H9 (cell line): ENCODE data around the gene FAM228A. TPM values are rescaled to one million over a fixed set of nuclear protein-coding genes. Genes with fewer than 3 reads are reported as not detected.

ENCODE experiments used
- DNase-seq: peaks from one replicate; pipeline ENCODE4 v3.0.0-alpha.2; 2017
- H2AFZ ChIP-seq: one replicate; pipeline ENCODE4 v1.6.1; 2013; ENCODE audit warnings: mild to moderate bottlenecking, low read length, control low read depth, moderate library complexity
- H2AK5ac ChIP-seq: 2 replicates; pipeline ENCODE4 v1.6.1; 2013; ENCODE audit warnings: low read length, control low read depth, mixed read lengths; ENCODE audit not compliant: insufficient read length
- H2BK120ac ChIP-seq: one replicate; pipeline ENCODE4 v1.6.1; 2013; ENCODE audit warnings: low read depth, mild to moderate bottlenecking, low read length, control low read depth, inconsistent platforms; ENCODE audit not compliant: poor library complexity, severe bottlenecking
- H2BK12ac ChIP-seq: 2 replicates; pipeline ENCODE4 v1.6.1; 2013; ENCODE audit warnings: low read length, control low read depth, mixed read lengths, low read depth; ENCODE audit not compliant: insufficient read length
- H2BK15ac ChIP-seq: 2 replicates; pipeline ENCODE4 v1.6.1; 2013; ENCODE audit warnings: low read depth, low read length, control low read depth
- H2BK20ac ChIP-seq: one replicate; pipeline ENCODE4 v1.6.1; 2013; ENCODE audit warnings: low read depth, mild to moderate bottlenecking, low read length, control low read depth, inconsistent platforms; ENCODE audit not compliant: poor library complexity, severe bottlenecking
- H2BK5ac ChIP-seq: 2 replicates; pipeline ENCODE4 v1.6.1; 2013; ENCODE audit warnings: low read length, control low read depth, mixed read lengths; ENCODE audit not compliant: insufficient read length
- H3K14ac ChIP-seq: 2 replicates; pipeline ENCODE4 v1.6.1; 2013; ENCODE audit warnings: low read length, control low read depth; ENCODE audit not compliant: insufficient read depth
- H3K18ac ChIP-seq: 2 replicates; pipeline ENCODE4 v1.6.1; 2013; ENCODE audit warnings: low read depth, mild to moderate bottlenecking, mixed read lengths, low read length, control low read depth; ENCODE audit not compliant: insufficient read length
- H3K23ac ChIP-seq: 2 replicates; pipeline ENCODE4 v1.6.1; 2013; ENCODE audit warnings: low read length, control low read depth, mixed read lengths, low read depth; ENCODE audit not compliant: insufficient read length
- H3K23me2 ChIP-seq: 2 replicates; pipeline ENCODE4 v1.6.1; 2013; ENCODE audit warnings: low read depth, mild to moderate bottlenecking, mixed read lengths, low read length, control low read depth; ENCODE audit not compliant: insufficient read length, poor library complexity, severe bottlenecking
- H3K27ac ChIP-seq: 2 replicates; pipeline ENCODE4 v1.5.1; 2013; ENCODE audit warnings: low read length, control low read depth, mixed read lengths, low read depth; ENCODE audit not compliant: insufficient read length
- H3K27me3 ChIP-seq: 2 replicates; pipeline ENCODE4 v1.6.1; 2013; ENCODE audit warnings: low read length, control low read depth, inconsistent platforms; ENCODE audit not compliant: insufficient read depth
- H3K4ac ChIP-seq: 2 replicates; pipeline ENCODE4 v1.6.1; 2013; ENCODE audit warnings: low read depth, mild to moderate bottlenecking, control low read depth, inconsistent platforms, low read length, moderate library complexity
- H3K4me1 ChIP-seq: 2 replicates; pipeline ENCODE4 v1.6.1; 2013; ENCODE audit warnings: low read length, control low read depth, inconsistent platforms; ENCODE audit not compliant: insufficient read depth
- H3K4me2 ChIP-seq: 2 replicates; pipeline ENCODE4 v1.6.1; 2013; ENCODE audit warnings: low read length, control low read depth, mixed read lengths; ENCODE audit not compliant: insufficient read length, insufficient read depth
- H3K56ac ChIP-seq: 2 replicates; pipeline ENCODE4 v1.6.1; 2013; ENCODE audit warnings: low read depth, mild to moderate bottlenecking, mixed read lengths, low read length, control low read depth; ENCODE audit not compliant: insufficient read length
- H3K79me1 ChIP-seq: 2 replicates; pipeline ENCODE4 v1.6.1; 2013; ENCODE audit warnings: low read depth, mild to moderate bottlenecking, moderate library complexity, low read length, control low read depth, inconsistent platforms; ENCODE audit not compliant: insufficient read depth, poor library complexity, severe bottlenecking
- H3K79me2 ChIP-seq: 2 replicates; pipeline ENCODE4 v1.6.1; 2013; ENCODE audit warnings: low read length, control low read depth, inconsistent platforms; ENCODE audit not compliant: insufficient read depth
- H3K9ac ChIP-seq: 2 replicates; pipeline ENCODE4 v1.6.1; 2013; ENCODE audit warnings: low read length, control low read depth, mixed read lengths; ENCODE audit not compliant: insufficient read length; ENCODE audit errors: extremely low read depth
- H3K9me3 ChIP-seq: one replicate; pipeline ENCODE4 v1.6.1; 2013; ENCODE audit warnings: low read depth, low read length, inconsistent platforms; ENCODE audit not compliant: control insufficient read depth
- H3T11ph ChIP-seq: one replicate; pipeline ENCODE4 v1.6.1; 2013; ENCODE audit warnings: mild to moderate bottlenecking, low read length, control low read depth, inconsistent platforms
- H4K20me1 ChIP-seq: one replicate; pipeline ENCODE4 v1.6.1; 2013; ENCODE audit not compliant: control insufficient read depth, insufficient read length, insufficient read depth
- H4K5ac ChIP-seq: 2 replicates; pipeline ENCODE4 v1.6.1; 2013; ENCODE audit warnings: low read depth, mild to moderate bottlenecking, mixed read lengths, low read length, control low read depth; ENCODE audit not compliant: insufficient read length
- H4K8ac ChIP-seq: replicated peaks from 2 replicates; pipeline ENCODE4 v1.6.1; 2013; ENCODE audit warnings: low read length, control low read depth, mixed read lengths, low read depth; ENCODE audit not compliant: insufficient read length
- H4K91ac ChIP-seq: 2 replicates; pipeline ENCODE4 v1.6.1; 2013; ENCODE audit warnings: low read depth, mild to moderate bottlenecking, moderate library complexity, mixed read lengths, low read length, control low read depth; ENCODE audit not compliant: insufficient read length
- H3K27ac Mint-ChIP-seq, 3 experiments: 2 replicates in 2 of 3; 3 replicates in 1 of 3; pipeline ENCODE4 v1.8.0; 2020 to 2021; ENCODE audit warnings: mixed read lengths in 3 of 3, mild to moderate bottlenecking in 1 of 3, moderate library complexity in 1 of 3
- H3K27me3 Mint-ChIP-seq: 2 replicates; pipeline ENCODE4 v1.8.0; 2021; ENCODE audit warnings: low read depth, mild to moderate bottlenecking, moderate library complexity, mixed read lengths
- H3K36me3 Mint-ChIP-seq, 3 experiments: 2 replicates in 2 of 3; 3 replicates in 1 of 3; pipeline ENCODE4 v1.8.0; 2020 to 2021; ENCODE audit warnings: low read depth in 3 of 3, mixed read lengths in 3 of 3; ENCODE audit not compliant: insufficient read depth in 1 of 3
- H3K4me1 Mint-ChIP-seq, 2 experiments: 2 replicates each; pipeline ENCODE4 v1.8.0; 2020; ENCODE audit warnings: mixed read lengths in 2 of 2
- H3K4me3 Mint-ChIP-seq, 2 experiments: 2 replicates in 1 of 2; 3 replicates in 1 of 2; pipeline ENCODE4 v1.8.0; 2020 to 2021; ENCODE audit warnings: mild to moderate bottlenecking in 2 of 2, mixed read lengths in 2 of 2, moderate library complexity in 1 of 2
- H3K9me3 Mint-ChIP-seq, 2 experiments: 2 replicates in 1 of 2; 3 replicates in 1 of 2; pipeline ENCODE4 v1.8.0; 2020; ENCODE audit warnings: mild to moderate bottlenecking in 2 of 2, mixed read lengths in 2 of 2, moderate library complexity in 1 of 2
- CTCF ChIP-seq: fragments of 200-600 bp; sonication (generic); conservative IDR thresholded peaks from 3 replicates; pipeline ENCODE4 v1.8.0; 2021; ENCODE audit warnings: antibody characterized with exemption, mild to moderate bottlenecking
- WGBS: extraction: QIAGEN DNeasy Blood & Tissue Kit; methylation state at CpG from one replicate; pipeline ENCODE4 v1.1.7; 2013; ENCODE audit warnings: missing lambda C conversion rate, low lambda C conversion rate, mixed read lengths; ENCODE audit not compliant: insufficient read length; ENCODE audit errors: extremely low coverage; 5-methylcytosine and 5-hydroxymethylcytosine counted together
- total RNA-seq: library from RNA; stranded (reverse); gene quantifications from 2 replicates; pipeline ENCODE4 v1.2.1, GENCODE V29; 2021

The FAM228A gene
- total RNA-seq, 1 experiment from 2014 or later, result not detected

GRCh38 chr2:24203787-24204150 lies 28.9 kb downstream of the FAM228A start:
- H3K36me3 Mint-ChIP-seq, result peaks cover 0 to 7% (median 0%) of the 10 kb centered on the region in 3 experiments; a peak in 3 of 7 replicates
- Histone ChIP-seq H3K9ac (no peak overlapping the region), H3K18ac (no peak overlapping the region), H2BK15ac (no peak overlapping the region), H3K9me3 (no peaks in the 10 kb centered on the region), H3K23me2 (no peaks in the 10 kb centered on the region), H3K23ac (no peak overlapping the region), H3K4ac (no peak overlapping the region), H3K4me1 (no peaks in the 10 kb centered on the region), H2AFZ (no peak overlapping the region), H2BK12ac (no peak overlapping the region), H4K8ac (no peak overlapping the region), H3K27me3 (no peaks in the 10 kb centered on the region), H2BK120ac (no peak overlapping the region), H3K4me2 (no peak overlapping the region), H3K14ac (no peak overlapping the region), H2BK20ac (no peak overlapping the region), H4K5ac (no peak overlapping the region), H4K20me1 (no peaks in the 10 kb centered on the region), H3K27ac (no peak overlapping the region), H3K79me1 (no peaks in the 10 kb centered on the region), H2AK5ac (no peak overlapping the region), H3K56ac (no peak overlapping the region), H3T11ph (no peak overlapping the region), H3K79me2 (no peaks in the 10 kb centered on the region), H4K91ac (no peak overlapping the region), H2BK5ac (no peak overlapping the region)
- H3K4me3 Mint-ChIP-seq, result no peak overlapping the region
- no peak for DNase-seq
- no peak for TF ChIP-seq CTCF
- no CpG with 5 or more reads among the region's 5 CpGs for WGBS
- H3K27ac Mint-ChIP-seq, result peak overlapping the region; percentile 13 to 69 (median 60); a peak in 1 of 7 replicates
- no peaks in the 10 kb centered on the region; the same call in 1 of the 2 replicates for H3K27me3 Mint-ChIP-seq
- H3K9me3 Mint-ChIP-seq, result no peaks in the 10 kb centered on the region; a peak in 1 of 5 replicates
- H3K4me1 Mint-ChIP-seq, result peaks cover 2 to 16% of the 10 kb centered on the region in 2 experiments; a peak in 2 of 4 replicates
